ENCODE measurements around the gene PTPRN2.

Gene PTPRN2

GRCh38 chr7:158072991-158073730 is 514.5 kb downstream of the PTPRN2 start:
- no peaks in the 10 kb centered on the region for H3K36me3 ChIP-seq (ENCODE audit: control insufficient read depth, insufficient read depth, low read length)
- H3K27ac ChIP-seq (ENCODE audit: low read depth, low read length): no peak overlapping the region
- no peaks in the 10 kb centered on the region for H3K27me3 ChIP-seq (ENCODE audit: control insufficient read depth, insufficient read depth, low read length)
- H3K4me3 ChIP-seq (ENCODE audit: low read length): no peak overlapping the region
- H3K9ac ChIP-seq (ENCODE audit: low read length): no peak overlapping the region
- H3K4me1 ChIP-seq (ENCODE audit: control insufficient read depth, insufficient read depth, low read length): no peaks in the 10 kb centered on the region

- H3K9ac ChIP-seq (ENCODE audit: low read length): no peak overlapping the region
- no peaks in the 10 kb centered on the region for H3K4me1 ChIP-seq (ENCODE audit: control insufficient read depth, insufficient read depth, low read length)
- no peaks in the 10 kb centered on the region for H3K36me3 ChIP-seq (ENCODE audit: control insufficient read depth, insufficient read depth, low read length)
- H3K4me3 ChIP-seq (ENCODE audit: low read length): no peak overlapping the region
- no peak overlapping the region for H3K27ac ChIP-seq (ENCODE audit: low read depth, low read length)
- H3K27me3 ChIP-seq (ENCODE audit: control insufficient read depth, insufficient read depth, low read length): no peaks in the 10 kb centered on the region
These were observed 517.3 kb downstream of the PTPRN2 start for GRCh38 chr7:158070222-158070920.

GRCh38 chr7:158068853-158069252 is 518.8 kb downstream of the PTPRN2 start:
- Histone ChIP-seq H3K36me3 (ENCODE audit: control insufficient read depth, insufficient read depth, low read length) (no peaks in the 10 kb centered on the region), H3K4me3 (ENCODE audit: low read length) (no peak overlapping the region), H3K27ac (ENCODE audit: low read depth, low read length) (no peak overlapping the region), H3K9ac (ENCODE audit: low read length) (no peak overlapping the region), H3K4me1 (ENCODE audit: control insufficient read depth, insufficient read depth, low read length) (no peaks in the 10 kb centered on the region), H3K27me3 (ENCODE audit: control insufficient read depth, insufficient read depth, low read length) (no peaks in the 10 kb centered on the region)

- Histone ChIP-seq H3K27ac (ENCODE audit: low read depth, low read length) (no peak overlapping the region), H3K9ac (ENCODE audit: low read length) (no peak overlapping the region), H3K4me1 (ENCODE audit: control insufficient read depth, insufficient read depth, low read length) (no peaks in the 10 kb centered on the region), H3K36me3 (ENCODE audit: control insufficient read depth, insufficient read depth, low read length) (no peaks in the 10 kb centered on the region), H3K4me3 (ENCODE audit: low read length) (no peak overlapping the region), H3K27me3 (ENCODE audit: control insufficient read depth, insufficient read depth, low read length) (no peaks in the 10 kb centered on the region)
These were observed 519.6 kb downstream of the PTPRN2 start for GRCh38 chr7:158067931-158068482.

- H3K4me1 ChIP-seq (ENCODE audit: control insufficient read depth, insufficient read depth, low read length): no peaks in the 10 kb centered on the region
- H3K36me3 ChIP-seq (ENCODE audit: control insufficient read depth, insufficient read depth, low read length): no peaks in the 10 kb centered on the region
- H3K27ac ChIP-seq (ENCODE audit: low read depth, low read length): no peak overlapping the region
- no peaks in the 10 kb centered on the region for H3K27me3 ChIP-seq (ENCODE audit: control insufficient read depth, insufficient read depth, low read length)
- no peak overlapping the region for H3K4me3 ChIP-seq (ENCODE audit: low read length)
- H3K9ac ChIP-seq (ENCODE audit: low read length): no peak overlapping the region
These were observed 520.2 kb downstream of the PTPRN2 start for GRCh38 chr7:158067219-158067930.

GRCh38 chr7:158066085-158066484 is 521.5 kb downstream of the PTPRN2 start:
- no peak overlapping the region for H3K27ac ChIP-seq (ENCODE audit: low read depth, low read length)
- H3K36me3 ChIP-seq (ENCODE audit: control insufficient read depth, insufficient read depth, low read length): no peaks in the 10 kb centered on the region
- no peak overlapping the region for H3K4me3 ChIP-seq (ENCODE audit: low read length)
- H3K27me3 ChIP-seq (ENCODE audit: control insufficient read depth, insufficient read depth, low read length): no peaks in the 10 kb centered on the region
- no peaks in the 10 kb centered on the region for H3K4me1 ChIP-seq (ENCODE audit: control insufficient read depth, insufficient read depth, low read length)
- no peak overlapping the region for H3K9ac ChIP-seq (ENCODE audit: low read length)

- Histone ChIP-seq H3K27me3 (ENCODE audit: control insufficient read depth, insufficient read depth, low read length) (no peaks in the 10 kb centered on the region), H3K27ac (ENCODE audit: low read depth, low read length) (no peak overlapping the region), H3K9ac (ENCODE audit: low read length) (no peak overlapping the region), H3K36me3 (ENCODE audit: control insufficient read depth, insufficient read depth, low read length) (no peaks in the 10 kb centered on the region), H3K4me1 (ENCODE audit: control insufficient read depth, insufficient read depth, low read length) (no peaks in the 10 kb centered on the region), H3K4me3 (ENCODE audit: low read length) (no peak overlapping the region)
These were observed 522.3 kb downstream of the PTPRN2 start for GRCh38 chr7:158065340-158065739.

GRCh38 chr7:158064631-158065030 is 523.0 kb downstream of the PTPRN2 start:
- no peak overlapping the region for H3K9ac ChIP-seq (ENCODE audit: low read length)
- H3K27me3 ChIP-seq (ENCODE audit: control insufficient read depth, insufficient read depth, low read length): no peaks in the 10 kb centered on the region
- H3K36me3 ChIP-seq (ENCODE audit: control insufficient read depth, insufficient read depth, low read length): no peaks in the 10 kb centered on the region
- no peak overlapping the region for H3K27ac ChIP-seq (ENCODE audit: low read depth, low read length)
- H3K4me3 ChIP-seq (ENCODE audit: low read length): no peak overlapping the region
- no peaks in the 10 kb centered on the region for H3K4me1 ChIP-seq (ENCODE audit: control insufficient read depth, insufficient read depth, low read length)

- Histone ChIP-seq H3K27me3 (ENCODE audit: control insufficient read depth, insufficient read depth, low read length) (no peaks in the 10 kb centered on the region), H3K4me1 (ENCODE audit: control insufficient read depth, insufficient read depth, low read length) (no peaks in the 10 kb centered on the region), H3K4me3 (ENCODE audit: low read length) (no peak overlapping the region), H3K27ac (ENCODE audit: low read depth, low read length) (no peak overlapping the region), H3K36me3 (ENCODE audit: control insufficient read depth, insufficient read depth, low read length) (no peaks in the 10 kb centered on the region), H3K9ac (ENCODE audit: low read length) (no peak overlapping the region)
These were observed 523.6 kb downstream of the PTPRN2 start for GRCh38 chr7:158063850-158064610.

GRCh38 chr7:158062661-158063060 is 525.0 kb downstream of the PTPRN2 start:
- Histone ChIP-seq H3K4me3 (ENCODE audit: low read length) (no peak overlapping the region), H3K4me1 (ENCODE audit: control insufficient read depth, insufficient read depth, low read length) (no peaks in the 10 kb centered on the region), H3K27me3 (ENCODE audit: control insufficient read depth, insufficient read depth, low read length) (no peaks in the 10 kb centered on the region), H3K9ac (ENCODE audit: low read length) (no peak overlapping the region), H3K27ac (ENCODE audit: low read depth, low read length) (no peak overlapping the region), H3K36me3 (ENCODE audit: control insufficient read depth, insufficient read depth, low read length) (no peaks in the 10 kb centered on the region)

GRCh38 chr7:158061884-158062656 is 525.6 kb downstream of the PTPRN2 start:
- no peak overlapping the region for H3K9ac ChIP-seq (ENCODE audit: low read length)
- H3K27ac ChIP-seq (ENCODE audit: low read depth, low read length): no peak overlapping the region
- no peaks in the 10 kb centered on the region for H3K36me3 ChIP-seq (ENCODE audit: control insufficient read depth, insufficient read depth, low read length)
- H3K27me3 ChIP-seq (ENCODE audit: control insufficient read depth, insufficient read depth, low read length): no peaks in the 10 kb centered on the region
- H3K4me1 ChIP-seq (ENCODE audit: control insufficient read depth, insufficient read depth, low read length): no peaks in the 10 kb centered on the region
- H3K4me3 ChIP-seq (ENCODE audit: low read length): no peak overlapping the region
